Upper lobe of left lung (tissue), 4 donors: ENCODE data around the gene TMUB1.

ENCODE experiments used
- POLR2A ChIP-seq, 4 donors: fragments of 450-650 bp; IDR thresholded peaks; one replicate each; pipeline ENCODE4 v1.5.1; 2016 to 2017; ENCODE audit warnings: antibody characterized with exemption in 4 of 4, mild to moderate bottlenecking in 2 of 4
- POLR2AphosphoS5 ChIP-seq, 2 donors: sonication (generic); formaldehyde crosslinking; IDR thresholded peaks; one replicate each; pipeline ENCODE4 v1.5.1; 2017; ENCODE audit warnings: antibody characterized with exemption in 2 of 2
- TF ChIP-seq, protein P1 (sequence below), 6 experiments: fragments of 450-650 bp in 4 of 6; fragments of 200-600 bp in 2 of 6; sonication (generic) in 2 of 6; IDR thresholded peaks; one replicate each; pipeline ENCODE4 v1.5.1; 2016 to 2019; ENCODE audit warnings: antibody characterized with exemption in 6 of 6

- TF ChIP-seq, protein P1, sequence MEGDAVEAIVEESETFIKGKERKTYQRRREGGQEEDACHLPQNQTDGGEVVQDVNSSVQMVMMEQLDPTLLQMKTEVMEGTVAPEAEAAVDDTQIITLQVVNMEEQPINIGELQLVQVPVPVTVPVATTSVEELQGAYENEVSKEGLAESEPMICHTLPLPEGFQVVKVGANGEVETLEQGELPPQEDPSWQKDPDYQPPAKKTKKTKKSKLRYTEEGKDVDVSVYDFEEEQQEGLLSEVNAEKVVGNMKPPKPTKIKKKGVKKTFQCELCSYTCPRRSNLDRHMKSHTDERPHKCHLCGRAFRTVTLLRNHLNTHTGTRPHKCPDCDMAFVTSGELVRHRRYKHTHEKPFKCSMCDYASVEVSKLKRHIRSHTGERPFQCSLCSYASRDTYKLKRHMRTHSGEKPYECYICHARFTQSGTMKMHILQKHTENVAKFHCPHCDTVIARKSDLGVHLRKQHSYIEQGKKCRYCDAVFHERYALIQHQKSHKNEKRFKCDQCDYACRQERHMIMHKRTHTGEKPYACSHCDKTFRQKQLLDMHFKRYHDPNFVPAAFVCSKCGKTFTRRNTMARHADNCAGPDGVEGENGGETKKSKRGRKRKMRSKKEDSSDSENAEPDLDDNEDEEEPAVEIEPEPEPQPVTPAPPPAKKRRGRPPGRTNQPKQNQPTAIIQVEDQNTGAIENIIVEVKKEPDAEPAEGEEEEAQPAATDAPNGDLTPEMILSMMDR (IDR thresholded peaks at IDR 0.05) = peak in 1 of 6 experiments; percentile 6
- TF ChIP-seq POLR2A (IDR thresholded peaks at IDR 0.05) (peak in 1 of 4 donors; percentile 89), POLR2AphosphoS5 (IDR thresholded peaks at IDR 0.05) (peak; percentile 91 to 92)
Measured at GRCh38 chr7:151085691-151086620, 2.7 kb upstream of the TMUB1 start, which contains the start of gene AGAP3.
